ENCODE results near the gene IRF2BP2. TPM values are rescaled to one million over a fixed set of nuclear protein-coding genes. Genes with fewer than 3 reads are reported as not detected.

IRF2BP2 gene
- total and polyA plus RNA-seq, 2 of the 13 experiments (the other 11 are each of a cell fraction or from before 2014, with no cell fraction given): 140 to 147 TPM

- no peak; the same call in 1 of the 2 replicates for TF ChIP-seq KMT2A (CRISPR knock-in tag; IDR thresholded peaks at IDR 0.05)
- no peak for TF ChIP-seq ERF (CRISPR knock-in tag; IDR thresholded peaks at IDR 0.05)
- no peak for TF ChIP-seq ZBTB44 (CRISPR knock-in tag; IDR thresholded peaks at IDR 0.05)
- no peak for TF ChIP-seq RFXANK (CRISPR knock-in tag; IDR thresholded peaks at IDR 0.05)
- TF ChIP-seq ARID5B (CRISPR knock-in tag; IDR thresholded peaks at IDR 0.05): no peak
- TF ChIP-seq AGO1 (IDR thresholded peaks at IDR 0.05; ENCODE audit: low read depth, low read length, poor library complexity, severe bottlenecking): no peak
- TF ChIP-seq THAP9 (CRISPR knock-in tag; IDR thresholded peaks at IDR 0.05; ENCODE audit: borderline replicate concordance): no peak
- no peak for TF ChIP-seq HCFC1 (IDR thresholded peaks at IDR 0.05; ENCODE audit: low read depth, low read length)
- TF ChIP-seq ZNF7 (CRISPR knock-in tag; IDR thresholded peaks at IDR 0.05): no peak
- TF ChIP-seq CSRNP2 (CRISPR knock-in tag; conservative IDR thresholded peaks at IDR 0.05; ENCODE audit: low read depth): no peak
- peak; percentile 67; the same call in 1 of the 2 replicates for TF ChIP-seq MXD3 (CRISPR knock-in tag; IDR thresholded peaks at IDR 0.05)
- TF ChIP-seq ZNF512 (CRISPR knock-in tag; IDR thresholded peaks at IDR 0.05): no peak
- no peak for TF ChIP-seq ZMYM3 (CRISPR knock-in tag; IDR thresholded peaks at IDR 0.05)
- peak; percentile 98 for TF ChIP-seq RBM22 (optimal IDR thresholded peaks at IDR 0.05; ENCODE audit: low read length)
- peak; percentile 48; the same call in 1 of the 2 replicates for TF ChIP-seq SMYD3 (CRISPR knock-in tag; IDR thresholded peaks at IDR 0.05)
- TF ChIP-seq ZGPAT (CRISPR knock-in tag; IDR thresholded peaks at IDR 0.05): no peak; the same call in 1 of the 2 replicates
Observed at GRCh38 chr1:234611847-234612351, 1.9 kb upstream of the IRF2BP2 start (continued).

All from HepG2 (cell line).